HG03175 (cell line): ENCODE data around the gene SPHK2.
"Not testable (repeated sequence)": the region's sequence is repeated elsewhere in the genome, so short reads cannot be mapped to it uniquely, and the experiment has no call there.

ENCODE experiments used
- ATAC-seq: cut with Tn5 transposase; IDR thresholded peaks from one replicate; pipeline ENCODE4 v1.9.1; 2021; ENCODE audit warnings: mild to moderate bottlenecking, moderate library complexity; ENCODE audit not compliant: unreplicated experiment

SPHK2 gene

DNA sequence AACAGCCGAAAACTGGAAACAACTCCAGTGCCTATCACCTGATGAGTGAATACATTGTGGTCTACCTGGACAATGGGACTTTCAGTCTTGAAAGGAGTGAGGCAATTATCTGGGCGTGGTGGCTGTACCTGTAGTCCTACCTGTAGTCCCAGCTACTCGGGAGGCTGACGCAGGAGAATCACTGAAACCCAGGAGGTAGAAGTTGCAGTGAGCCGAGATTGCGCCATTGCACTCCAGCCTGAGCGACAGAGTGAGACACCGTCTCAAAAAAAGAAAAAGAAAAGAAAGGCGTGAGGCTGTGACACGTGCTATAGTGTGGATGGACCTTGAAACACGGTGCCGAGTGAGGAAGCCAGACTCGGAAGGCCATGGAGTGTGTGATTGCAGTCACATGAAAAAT lies 57.6 kb downstream of the SPHK2 start:
- ATAC-seq = no peak

DNA sequence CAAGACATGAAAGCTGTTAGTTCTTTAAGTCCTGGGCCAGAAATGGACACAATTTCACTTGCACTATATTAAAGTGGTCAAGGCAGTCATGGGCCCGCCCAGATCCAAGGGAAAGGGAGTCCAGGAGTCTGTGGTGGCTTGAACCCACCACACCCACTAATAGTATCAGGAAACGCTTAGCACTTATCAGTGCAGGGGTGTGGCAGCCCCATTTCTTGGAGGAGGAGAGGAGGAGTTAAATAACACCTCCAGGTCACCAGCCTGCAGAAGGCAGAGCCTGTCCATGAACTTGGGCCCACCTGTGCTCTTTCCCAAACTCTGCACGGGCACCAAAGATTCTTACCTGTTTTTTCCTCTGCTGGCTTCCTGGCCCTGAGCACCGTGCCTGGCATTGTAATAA lies 58.9 kb downstream of the SPHK2 start:
- no peak for ATAC-seq

DNA sequence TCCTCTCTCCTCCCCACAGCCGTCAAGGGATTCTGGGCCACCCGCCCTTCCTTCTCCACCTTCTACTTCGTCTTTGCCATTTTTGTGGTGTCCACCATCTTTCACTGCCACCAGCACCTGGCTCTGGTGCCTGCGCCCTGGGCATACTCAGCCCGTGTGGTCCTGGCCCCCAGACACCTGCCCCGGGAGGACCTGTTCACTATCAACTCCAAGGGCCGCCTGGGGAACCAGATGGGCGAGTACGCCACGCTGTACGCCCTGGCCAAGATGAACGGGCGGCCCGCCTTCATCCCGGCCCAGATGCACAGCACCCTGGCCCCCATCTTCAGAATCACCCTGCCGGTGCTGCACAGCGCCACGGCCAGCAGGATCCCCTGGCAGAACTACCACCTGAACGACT lies 60.7 kb downstream of the SPHK2 start:
- not testable (repeated sequence) for ATAC-seq
